Ecto neural progenitor cell (in vitro differentiated cells): ENCODE results near the gene CDC45.

Experiments
- DNase-seq: peaks from one replicate; pipeline ENCODE4 v3.0.0-alpha.2; 2018; ENCODE audit warnings: low spot score

The CDC45 gene

DNA sequence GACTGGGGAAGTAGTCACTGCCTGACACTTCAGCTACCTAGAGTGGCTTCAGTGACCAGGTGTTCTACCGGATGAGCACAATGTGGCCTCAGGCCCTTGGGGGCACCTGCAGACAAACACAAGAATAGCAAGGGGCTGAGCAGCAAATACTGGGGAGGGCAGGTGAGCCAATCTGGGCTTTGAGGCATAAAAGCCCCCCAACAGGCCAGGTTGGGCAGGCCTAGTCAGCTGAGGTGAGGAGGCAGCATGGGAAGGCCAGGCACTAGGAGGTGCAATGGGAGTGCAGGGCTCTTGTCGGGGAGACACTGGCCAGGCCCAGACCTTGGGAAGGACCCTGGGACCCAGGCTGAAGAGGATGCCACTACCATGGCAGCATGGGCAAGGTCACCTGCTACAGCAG lies 9.7 kb upstream of the CDC45 start:
- no peak for DNase-seq

GRCh38 chr22:19471572-19471971 lies 8.1 kb upstream of the CDC45 start:
- DNase-seq: no peak

DNA sequence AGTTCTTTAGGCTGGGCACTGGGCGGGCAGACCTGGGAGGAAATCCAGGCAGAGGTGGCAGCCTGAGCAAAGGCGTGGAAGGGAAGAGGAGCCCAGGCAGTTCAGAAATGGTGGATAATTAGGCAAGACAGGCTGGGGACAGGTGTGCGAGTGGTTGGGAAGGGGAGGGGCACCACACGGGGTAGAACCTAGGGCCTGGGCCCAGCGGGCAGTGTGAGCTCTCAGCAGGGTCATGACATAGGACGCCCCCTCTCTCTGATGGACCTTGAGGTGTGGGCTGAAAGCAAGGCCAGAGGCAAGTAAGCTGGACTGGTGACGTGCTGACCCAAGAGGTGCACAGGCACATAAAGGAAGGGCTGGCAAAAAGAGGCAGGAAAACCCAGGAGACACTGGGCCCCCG lies 7.5 kb upstream of the CDC45 start:
- DNase-seq: no peak

DNA sequence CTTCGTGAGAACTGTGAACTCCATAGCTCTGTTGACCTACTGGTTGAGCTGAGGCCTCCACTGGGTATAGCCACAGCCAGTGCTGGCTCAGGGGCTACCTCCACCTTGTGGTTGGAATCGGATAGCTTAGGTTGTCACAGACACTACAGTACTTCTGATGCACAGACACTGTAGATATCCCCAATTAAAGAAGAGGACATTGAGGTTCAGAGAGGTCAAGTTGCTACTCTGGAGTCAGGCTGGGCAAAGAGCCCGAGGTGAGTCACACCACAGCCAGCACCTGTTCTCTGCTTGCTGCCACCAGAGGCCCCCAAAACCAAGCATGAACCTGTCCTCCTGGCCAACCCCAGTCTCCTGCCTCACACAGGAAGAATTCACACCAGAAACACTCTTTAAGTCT lies 6.1 kb upstream of the CDC45 start:
- DNase-seq: no peak

- DNase-seq: no peak
Measured at GRCh38 chr22:19476023-19476422, 3.7 kb upstream of the CDC45 start.

GRCh38 chr22:19477321-19478044 lies 2.2 kb upstream of the CDC45 start:
- DNase-seq: no peak

GRCh38 chr22:19478045-19478900 lies 1.4 kb upstream of the CDC45 start:
- no peak for DNase-seq

GRCh38 chr22:19478901-19479354 lies 792 bp upstream of the CDC45 start, which contains the start of gene UFD1:
UFD1 (minus strand) TSS chr22:19479193; CDS start chr22:19479085, 108 bp downstream.
- peak; percentile 92 for DNase-seq

GRCh38 chr22:19480173-19480568 lies 451 bp downstream of the CDC45 start:
- no peak for DNase-seq

GRCh38 chr22:19480789-19481188 lies 1.1 kb downstream of the CDC45 start:
- no peak for DNase-seq

DNA sequence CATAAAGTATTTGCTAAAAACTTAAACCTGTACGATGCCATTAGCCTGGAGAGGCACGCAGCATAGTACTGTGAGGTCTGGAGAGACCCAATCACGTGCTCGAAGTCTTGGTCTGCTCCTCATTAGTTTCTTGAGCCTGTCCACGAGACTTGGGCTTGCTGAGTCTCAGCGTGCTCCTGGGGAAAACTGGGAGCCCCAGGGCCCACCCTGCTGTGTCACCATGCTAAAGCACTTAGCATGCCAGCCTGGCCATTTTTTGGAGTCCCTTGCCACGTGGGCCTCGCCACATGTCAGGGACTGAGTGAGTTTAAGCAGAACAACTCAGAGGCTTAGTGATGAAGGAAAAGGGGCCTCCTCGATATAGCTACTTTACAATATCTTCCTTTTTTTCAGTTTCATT lies 2.6 kb downstream of the CDC45 start:
- DNase-seq: no peak

GRCh38 chr22:19483481-19484244 lies 3.9 kb downstream of the CDC45 start:
- DNase-seq: no peak

DNA sequence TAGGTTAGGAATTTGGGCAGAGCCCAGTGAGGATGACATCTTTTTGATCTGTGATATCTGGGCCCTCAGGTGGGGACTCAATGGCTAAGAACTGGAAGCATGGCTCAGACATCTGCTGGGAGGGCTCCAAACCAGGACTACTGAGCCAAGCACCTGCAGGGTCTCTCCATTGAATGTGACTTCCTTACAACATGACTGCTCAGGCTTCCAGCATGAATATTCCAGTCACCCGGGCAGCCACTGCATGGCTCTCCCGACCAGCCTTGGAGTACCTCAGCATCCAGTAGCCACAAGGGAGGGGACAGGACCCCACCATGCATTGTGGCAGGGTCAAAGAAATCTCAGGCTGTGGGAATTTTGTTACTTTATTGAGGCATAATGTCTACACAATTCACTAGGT lies 8.6 kb downstream of the CDC45 start:
- DNase-seq: no peak

DNA sequence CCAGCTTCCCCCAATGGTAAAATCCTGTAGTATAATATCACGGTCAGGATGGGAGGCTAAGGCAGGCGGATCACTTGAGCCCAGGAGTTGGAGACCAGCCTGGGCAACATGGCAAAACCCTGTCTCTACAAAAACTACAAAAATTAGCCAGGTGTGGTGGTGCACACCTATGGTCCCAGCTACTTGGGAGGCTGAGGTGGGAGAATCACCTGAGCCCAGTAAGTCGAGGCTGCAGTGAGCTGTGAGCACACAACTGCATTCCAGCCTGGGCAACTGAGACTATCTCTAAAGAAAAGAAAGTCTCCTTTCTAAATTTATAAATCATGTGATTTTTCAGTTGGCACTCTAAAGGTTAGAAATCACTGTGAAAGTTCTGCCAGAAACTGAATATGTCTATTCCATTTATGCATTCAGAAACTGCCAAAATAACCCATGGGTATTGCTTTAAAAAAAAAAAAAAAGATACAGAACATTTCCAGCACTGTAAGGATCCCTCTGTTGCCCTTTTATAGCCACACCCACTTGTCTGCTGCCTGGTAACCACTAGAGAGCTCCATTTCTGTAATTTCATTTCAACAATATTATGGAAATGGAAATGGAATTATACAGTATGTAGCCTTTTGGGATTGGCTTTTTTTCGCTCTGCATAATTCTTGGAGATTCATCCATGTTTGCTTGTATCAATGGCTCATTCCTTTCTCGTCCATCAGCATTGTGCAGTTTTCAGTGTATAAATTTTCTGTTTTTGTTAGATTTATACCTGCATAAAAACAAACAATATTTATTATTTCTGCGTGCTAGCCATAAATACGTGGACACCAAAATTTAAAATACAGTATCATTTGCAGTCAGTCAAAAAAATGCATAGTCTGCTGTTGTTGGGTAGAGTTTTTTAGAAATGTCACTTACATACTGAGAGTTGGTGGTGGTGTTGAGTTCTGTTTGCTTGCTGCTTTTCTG lies 9.4 kb downstream of the CDC45 start:
- DNase-seq: no peak

DNA sequence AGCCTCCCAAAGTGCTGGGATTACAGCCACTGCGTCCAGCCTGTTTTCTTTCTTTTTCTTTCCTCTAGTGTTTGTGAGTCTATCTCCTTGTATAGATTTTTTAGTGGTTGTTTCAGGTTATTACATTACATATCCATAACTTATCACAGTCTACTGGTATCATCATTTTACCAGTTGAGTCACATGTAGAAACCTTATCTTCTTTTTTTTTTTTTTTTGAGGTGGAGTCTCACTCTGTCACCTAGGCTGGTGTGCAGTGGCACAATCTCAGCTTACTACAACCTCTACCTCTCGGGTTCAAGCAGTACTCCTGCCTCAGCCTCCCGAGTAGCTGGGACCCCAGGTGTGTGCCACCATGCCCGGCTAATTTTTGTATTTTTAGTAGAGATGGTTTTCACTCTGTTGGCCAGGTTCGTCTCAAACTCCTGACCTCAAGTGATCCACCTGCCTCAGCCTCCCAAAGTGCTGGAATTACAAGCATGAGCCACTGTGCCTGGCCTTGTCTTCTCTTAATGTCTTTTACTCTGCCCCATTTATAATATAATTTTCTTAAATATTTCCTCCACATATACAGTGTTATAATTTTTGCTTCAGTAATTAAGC lies 11.0 kb downstream of the CDC45 start:
- no peak for DNase-seq

DNA sequence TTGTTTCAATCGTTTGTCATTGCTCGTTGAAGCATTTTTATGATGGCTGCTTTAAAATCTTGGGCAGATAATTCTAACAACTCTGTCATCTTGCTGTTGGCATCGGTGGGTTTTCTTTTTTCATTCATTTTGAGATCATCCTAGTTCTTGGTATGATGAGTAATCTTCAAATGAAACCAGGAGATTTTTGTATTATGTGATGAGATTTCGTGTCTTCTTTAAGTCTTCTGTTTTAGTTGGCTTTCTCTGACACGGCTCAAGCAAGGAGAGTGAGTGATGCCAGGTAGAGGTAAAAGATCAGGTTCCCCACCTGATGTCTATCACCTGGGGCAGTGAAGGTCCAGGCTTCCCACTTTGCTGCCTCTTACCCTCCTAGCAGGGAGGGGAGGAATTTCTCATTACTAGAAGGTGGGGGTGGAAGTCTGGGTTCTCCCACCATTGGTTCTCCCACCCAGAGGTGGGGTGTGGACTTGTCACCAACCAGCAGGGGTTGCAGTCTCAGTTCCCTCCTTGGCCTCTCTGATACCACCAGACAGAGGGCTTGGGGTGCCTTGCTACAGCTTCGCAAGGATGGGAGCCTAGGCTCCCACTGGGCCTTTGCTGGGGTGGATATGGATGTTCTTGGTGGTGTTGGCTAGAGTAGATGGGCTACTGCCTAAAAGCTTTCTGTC lies 12.9 kb downstream of the CDC45 start:
- no peak for DNase-seq

DNA sequence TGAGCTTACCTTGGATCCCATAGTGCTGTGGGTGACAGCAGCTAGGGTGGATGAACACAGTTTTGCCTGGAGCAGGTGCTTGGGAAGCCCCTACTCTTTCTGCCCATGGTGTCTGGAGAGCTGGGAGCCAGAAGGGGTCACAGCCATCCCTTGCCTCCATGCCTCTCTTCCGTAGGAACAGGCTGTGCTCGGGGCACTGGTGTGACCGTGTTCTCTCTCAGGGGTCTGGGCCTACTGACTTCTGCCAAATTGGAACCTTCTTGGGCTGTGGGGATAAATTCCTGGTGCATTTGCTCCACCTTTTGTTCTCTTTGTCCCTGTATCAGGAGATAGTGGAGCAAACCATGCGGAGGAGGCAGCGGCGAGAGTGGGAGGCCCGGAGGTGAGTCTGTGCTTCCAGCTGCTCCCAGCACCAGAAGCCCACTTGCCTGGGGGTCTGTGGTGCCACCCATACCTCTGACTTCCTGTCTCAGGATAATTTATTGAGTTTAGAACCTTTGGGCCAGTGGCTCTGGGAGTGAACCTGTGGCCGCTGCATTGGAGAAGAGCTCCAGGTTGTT lies 14.4 kb downstream of the CDC45 start:
- no peak for DNase-seq

GRCh38 chr22:19494676-19495173 lies 15.0 kb downstream of the CDC45 start:
- DNase-seq: no peak

DNA sequence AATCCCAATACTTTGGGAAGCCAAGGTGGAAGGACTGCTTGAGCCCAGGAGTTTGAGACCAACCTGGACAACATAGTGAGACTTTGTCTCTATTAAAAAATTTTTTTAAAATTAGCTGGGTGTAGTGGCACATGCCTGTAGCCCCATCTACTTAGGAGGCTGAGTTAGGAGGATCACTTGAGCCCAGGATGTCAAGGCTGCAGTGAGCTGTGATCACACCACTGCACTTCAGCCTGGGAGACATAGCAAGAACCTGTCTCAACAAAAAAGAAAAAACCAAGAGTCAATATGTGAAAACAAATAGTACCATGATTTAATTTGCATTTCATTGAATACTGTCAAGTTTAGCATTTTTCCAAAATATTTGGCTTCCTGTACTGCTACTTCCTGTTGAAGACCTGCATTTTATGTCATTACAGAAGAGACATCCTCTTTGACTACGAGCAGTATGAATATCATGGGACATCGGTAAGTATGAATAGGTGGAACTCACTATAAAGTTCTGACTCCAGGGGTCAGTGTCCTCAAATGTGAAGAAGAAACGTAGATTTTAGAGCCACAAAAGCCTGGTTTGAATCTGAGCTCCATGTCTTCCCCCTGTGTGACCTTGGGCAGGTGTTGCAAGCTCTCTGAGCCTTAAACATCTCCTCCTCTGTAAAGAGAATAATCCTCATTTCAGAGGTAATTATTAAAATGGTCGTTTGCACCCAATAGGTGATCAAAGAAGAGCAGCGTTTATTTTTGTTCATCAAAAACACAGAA lies 16.0 kb downstream of the CDC45 start:
- no peak for DNase-seq
